WTC11 (cell line): Measurements from ENCODE around the gene GBF1. TPM values are rescaled to one million over a fixed set of nuclear protein-coding genes. Genes with fewer than 3 reads are reported as not detected.

Experiments used
- ATAC-seq: fragments of 200-7000 bp; cut with Tn5 transposase; 2 replicates; pipeline ENCODE4 v1.10.0; 2021; ENCODE audit warnings: mild to moderate bottlenecking, moderate library complexity
- CTCF ChIA-PET: fragments of 300-600 bp; sonication (Branson Sonifier 250); formaldehyde crosslinking; loops from one replicate; lab custom pipeline; 2021; ENCODE audit warnings: antibody characterized with exemption; lab: Charles Lee
- POLR2A ChIA-PET: fragments of 350-600 bp; sonication (Branson Sonifier 250); formaldehyde crosslinking; loops from one replicate; lab custom pipeline; 2021; ENCODE audit warnings: antibody characterized with exemption; lab: Charles Lee
- DNase-seq: peaks from one replicate; pipeline ENCODE4 v3.0.0; 2021; ENCODE audit warnings: low spot score
- H3K27ac Mint-ChIP-seq: 2 replicates; pipeline ENCODE4 v1.8.0; 2021; ENCODE audit warnings: mixed read lengths
- H3K27me3 Mint-ChIP-seq: 2 replicates; pipeline ENCODE4 v1.8.0; 2021; ENCODE audit warnings: low read depth, mild to moderate bottlenecking, moderate library complexity, mixed read lengths
- H3K36me3 Mint-ChIP-seq: 2 replicates; pipeline ENCODE4 v1.8.0; 2021; ENCODE audit warnings: mixed read lengths
- H3K4me1 Mint-ChIP-seq: 2 replicates; pipeline ENCODE4 v1.8.0; 2022; ENCODE audit warnings: mixed read lengths
- H3K4me3 Mint-ChIP-seq: 2 replicates; pipeline ENCODE4 v1.8.0; 2021; ENCODE audit warnings: mild to moderate bottlenecking, moderate library complexity, mixed read lengths
- H3K9me3 Mint-ChIP-seq: 2 replicates; pipeline ENCODE4 v1.8.0; 2021; ENCODE audit warnings: mixed read lengths
- AR ChIP-seq: fragments of 250-450 bp; sonication (Bioruptor Pico); IDR thresholded peaks from 2 replicates; pipeline ENCODE4 v1.9.0; 2021; ENCODE audit warnings: mild to moderate bottlenecking
- ATF2 ChIP-seq: sonication (generic); formaldehyde crosslinking; IDR thresholded peaks from 2 replicates; pipeline ENCODE4 v1.8.1; 2022; ENCODE audit warnings: low read depth, missing genetic modification reagents, borderline replicate concordance
- CDX4 ChIP-seq: fragments of 250-450 bp; sonication (Bioruptor Pico); IDR thresholded peaks from 2 replicates; pipeline ENCODE4 v1.9.0; 2021; ENCODE audit warnings: moderate library complexity, mild to moderate bottlenecking, inconsistent platforms, borderline replicate concordance
- CREB1 ChIP-seq: sonication (generic); formaldehyde crosslinking; IDR thresholded peaks from 2 replicates; pipeline ENCODE4 v1.8.0; 2023; ENCODE audit warnings: mild to moderate bottlenecking, missing genetic modification reagents
- CREM ChIP-seq: sonication (generic); formaldehyde crosslinking; IDR thresholded peaks from 2 replicates; pipeline ENCODE4 v1.8.1; 2022; ENCODE audit warnings: mild to moderate bottlenecking, missing genetic modification reagents, moderate library complexity
- ETV6 ChIP-seq: sonication (generic); formaldehyde crosslinking; IDR thresholded peaks from 2 replicates; pipeline ENCODE4 v1.8.1; 2022; ENCODE audit warnings: mild to moderate bottlenecking, missing genetic modification reagents
- GABPB1 ChIP-seq: sonication (generic); formaldehyde crosslinking; IDR thresholded peaks from 2 replicates; pipeline ENCODE4 v1.8.1; 2023; ENCODE audit warnings: mild to moderate bottlenecking, missing genetic modification reagents
- HMGA2 ChIP-seq: fragments of 250-450 bp; sonication (Bioruptor Pico); IDR thresholded peaks from 2 replicates; pipeline ENCODE4 v1.4.0; 2021; ENCODE audit warnings: mild to moderate bottlenecking, moderate library complexity
- JAZF1 ChIP-seq: fragments of 250-450 bp; sonication (Bioruptor Pico); IDR thresholded peaks from 2 replicates; pipeline ENCODE4 v1.9.0; 2021; ENCODE audit warnings: moderate library complexity, mild to moderate bottlenecking, inconsistent platforms
- KAT7 ChIP-seq: sonication (generic); formaldehyde crosslinking; IDR thresholded peaks from 2 replicates; pipeline ENCODE4 v1.8.1; 2023; ENCODE audit warnings: missing genetic modification reagents, mild to moderate bottlenecking, borderline replicate concordance
- NFE2L1 ChIP-seq: sonication (generic); formaldehyde crosslinking; IDR thresholded peaks from 2 replicates; pipeline ENCODE4 v1.8.1; 2023; ENCODE audit warnings: missing genetic modification reagents
- NFYB ChIP-seq: sonication (generic); formaldehyde crosslinking; conservative IDR thresholded peaks from 2 replicates; pipeline ENCODE4 v1.8.0; 2022; ENCODE audit warnings: low read depth, missing genetic modification reagents
- USF2 ChIP-seq: sonication (generic); formaldehyde crosslinking; IDR thresholded peaks from 2 replicates; pipeline ENCODE4 v1.8.1; 2023; ENCODE audit warnings: mild to moderate bottlenecking, missing genetic modification reagents, moderate library complexity
- ZNF232 ChIP-seq: sonication (generic); formaldehyde crosslinking; IDR thresholded peaks from 2 replicates; pipeline ENCODE4 v1.8.0; 2022; ENCODE audit warnings: mild to moderate bottlenecking, missing genetic modification reagents
- ZNF396 ChIP-seq: fragments of 250-450 bp; sonication (Bioruptor Pico); IDR thresholded peaks from 2 replicates; pipeline ENCODE4 v1.8.0; 2021; ENCODE audit warnings: mild to moderate bottlenecking, moderate library complexity, borderline replicate concordance
- ZNF416 ChIP-seq: fragments of 250-450 bp; sonication (Bioruptor Pico); IDR thresholded peaks from 2 replicates; pipeline ENCODE4 v1.9.0; 2021; ENCODE audit warnings: mild to moderate bottlenecking, inconsistent platforms
- total RNA-seq: library from RNA; stranded (reverse); gene quantifications from 3 replicates; pipeline ENCODE4 v1.2.3, GENCODE V29; 2021
- TF ChIP-seq, protein P1 (sequence below): sonication (generic); formaldehyde crosslinking; IDR thresholded peaks from 2 replicates; pipeline ENCODE4 v1.8.0; 2023; ENCODE audit warnings: mild to moderate bottlenecking, missing genetic modification reagents

Gene GBF1
- total RNA-seq, 1 experiment from 2014 or later: 32.4 TPM

GRCh38 chr10:102375867-102376266 is 130.5 kb downstream of the GBF1 start (continued):
- TF ChIP-seq NFYB: no peak
- TF ChIP-seq ZNF416 (CRISPR knock-in tag): no peak
- TF ChIP-seq ETV6 (CRISPR knock-in tag): no peak
- TF ChIP-seq ZNF396: no peak
- TF ChIP-seq USF2 (CRISPR knock-in tag): no peak
- TF ChIP-seq, protein P1, sequence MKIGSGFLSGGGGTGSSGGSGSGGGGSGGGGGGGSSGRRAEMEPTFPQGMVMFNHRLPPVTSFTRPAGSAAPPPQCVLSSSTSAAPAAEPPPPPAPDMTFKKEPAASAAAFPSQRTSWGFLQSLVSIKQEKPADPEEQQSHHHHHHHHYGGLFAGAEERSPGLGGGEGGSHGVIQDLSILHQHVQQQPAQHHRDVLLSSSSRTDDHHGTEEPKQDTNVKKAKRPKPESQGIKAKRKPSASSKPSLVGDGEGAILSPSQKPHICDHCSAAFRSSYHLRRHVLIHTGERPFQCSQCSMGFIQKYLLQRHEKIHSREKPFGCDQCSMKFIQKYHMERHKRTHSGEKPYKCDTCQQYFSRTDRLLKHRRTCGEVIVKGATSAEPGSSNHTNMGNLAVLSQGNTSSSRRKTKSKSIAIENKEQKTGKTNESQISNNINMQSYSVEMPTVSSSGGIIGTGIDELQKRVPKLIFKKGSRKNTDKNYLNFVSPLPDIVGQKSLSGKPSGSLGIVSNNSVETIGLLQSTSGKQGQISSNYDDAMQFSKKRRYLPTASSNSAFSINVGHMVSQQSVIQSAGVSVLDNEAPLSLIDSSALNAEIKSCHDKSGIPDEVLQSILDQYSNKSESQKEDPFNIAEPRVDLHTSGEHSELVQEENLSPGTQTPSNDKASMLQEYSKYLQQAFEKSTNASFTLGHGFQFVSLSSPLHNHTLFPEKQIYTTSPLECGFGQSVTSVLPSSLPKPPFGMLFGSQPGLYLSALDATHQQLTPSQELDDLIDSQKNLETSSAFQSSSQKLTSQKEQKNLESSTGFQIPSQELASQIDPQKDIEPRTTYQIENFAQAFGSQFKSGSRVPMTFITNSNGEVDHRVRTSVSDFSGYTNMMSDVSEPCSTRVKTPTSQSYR (CRISPR knock-in tag): no peak
- no peak for TF ChIP-seq CREM (CRISPR knock-in tag)
- no peak for TF ChIP-seq CREB1 (CRISPR knock-in tag)
- no peak for TF ChIP-seq NFE2L1 (CRISPR knock-in tag)
- TF ChIP-seq JAZF1 (CRISPR knock-in tag): no peak
- no peak for TF ChIP-seq CDX4 (CRISPR knock-in tag)
- no peak for TF ChIP-seq AR

GRCh38 chr10:102376901-102377300 is 131.6 kb downstream of the GBF1 start:
- Mint-ChIP-seq H3K36me3 (peaks cover 21% of the 10 kb centered on the region), H3K27ac (no peak overlapping the region), H3K4me1 (no peaks in the 10 kb centered on the region), H3K9me3 (no peaks in the 10 kb centered on the region), H3K27me3 (no peaks in the 10 kb centered on the region), H3K4me3 (no peak overlapping the region)
- ATAC-seq: no peak
- ChIA-PET POLR2A (interaction anchor here (0.6 kb wide), 1 partner anchor 861 kb away, joined by 5 read pairs; no protein-coding TSS in a partner anchor), CTCF (interaction anchor here (3.0 to 5.1 kb wide), 2 partner anchors 22 to 146 kb away, joined by 15 to 39 read pairs; no protein-coding TSS in a partner anchor)
- DNase-seq: no peak
- TF ChIP-seq GABPB1 (no peak), KAT7 (no peak), HMGA2 (no peak), ATF2 (no peak), USF2 (CRISPR knock-in tag) (no peak), ZNF232 (CRISPR knock-in tag) (no peak)
